Activated gamma-delta T cell treated with anti-CD3 and anti-CD28 coated beads, Interleukin-2, amount 50 U/mL, for 16 hours (primary cell): ENCODE measurements around the gene VMAC.
"Not testable (repeated sequence)": the region's sequence is repeated elsewhere in the genome, so short reads cannot be mapped to it uniquely, and the experiment has no call there.

Experiments
- DNase-seq: peaks from one replicate; pipeline ENCODE4 v3.0.0-alpha.2; 2020; ENCODE audit warnings: low read depth

The VMAC gene

DNA sequence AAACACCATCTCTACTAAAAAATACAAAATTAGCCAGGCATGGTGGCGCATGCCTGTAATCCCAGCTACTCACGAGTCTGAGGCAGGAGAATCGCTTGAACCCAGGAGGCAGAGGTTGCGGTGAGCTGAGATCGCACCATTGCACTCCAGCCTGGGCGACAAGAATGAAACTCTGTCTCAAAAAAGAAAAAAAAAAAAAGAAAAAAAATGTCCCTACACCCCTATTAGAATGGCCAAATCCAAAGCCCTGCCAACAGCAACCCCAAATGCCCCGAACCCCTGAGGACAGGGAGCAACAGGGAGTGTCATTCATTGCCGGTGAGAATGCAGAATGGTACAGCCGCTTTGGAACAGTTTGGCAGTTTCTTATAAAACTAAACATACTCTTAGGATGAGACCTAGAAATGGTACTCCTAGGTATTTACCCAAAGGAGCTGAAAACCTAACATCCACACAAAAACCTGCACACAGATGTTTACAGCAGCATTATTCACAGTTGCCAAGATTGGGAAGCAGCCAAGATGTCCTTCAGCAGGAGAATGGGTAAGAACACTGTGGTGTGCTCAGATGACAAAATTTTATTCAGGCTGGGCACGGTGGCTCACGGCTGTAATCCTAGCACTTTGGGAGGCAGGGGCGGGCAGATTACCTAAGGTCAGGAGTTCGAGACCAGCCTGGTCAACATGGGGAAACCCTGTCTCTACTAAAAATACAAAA lies 21.4 kb upstream of the VMAC start:
- not testable (repeated sequence) for DNase-seq

GRCh38 chr19:5884065-5884811 lies 20.4 kb upstream of the VMAC start:
- not testable (repeated sequence) for DNase-seq

DNA sequence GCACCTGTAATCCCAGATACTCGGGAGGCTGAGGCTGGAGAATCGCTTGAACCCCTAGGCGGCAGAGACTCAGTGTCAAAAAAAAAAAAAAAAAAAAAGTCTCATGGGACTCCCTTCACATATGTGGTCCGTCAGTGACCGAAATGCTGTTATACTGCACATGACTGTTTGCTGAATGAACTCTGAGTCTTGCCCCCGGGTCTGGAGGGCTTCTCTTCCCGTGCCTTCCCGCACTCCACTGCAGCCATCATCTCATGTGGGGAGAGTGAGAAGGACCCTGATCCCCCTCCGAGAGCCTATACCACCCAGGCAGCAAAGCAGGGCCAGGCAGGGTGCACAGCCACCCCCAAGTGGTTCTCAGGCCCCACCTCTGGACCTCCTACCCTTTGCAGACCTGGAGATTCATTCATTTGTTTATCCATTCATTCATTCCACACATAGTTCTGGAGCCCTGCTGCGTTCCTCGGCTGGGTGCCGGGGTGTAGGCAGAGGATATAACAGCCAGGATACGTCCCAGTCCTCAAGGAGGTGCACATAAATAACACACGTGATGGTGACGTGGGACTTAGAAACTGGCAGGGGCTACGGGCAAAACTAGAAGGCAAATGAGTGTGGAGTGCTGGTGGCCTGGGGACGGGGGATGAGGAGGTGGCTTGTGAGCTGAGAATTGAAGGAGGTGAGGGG lies 15.2 kb upstream of the VMAC start:
- DNase-seq: no peak

DNA sequence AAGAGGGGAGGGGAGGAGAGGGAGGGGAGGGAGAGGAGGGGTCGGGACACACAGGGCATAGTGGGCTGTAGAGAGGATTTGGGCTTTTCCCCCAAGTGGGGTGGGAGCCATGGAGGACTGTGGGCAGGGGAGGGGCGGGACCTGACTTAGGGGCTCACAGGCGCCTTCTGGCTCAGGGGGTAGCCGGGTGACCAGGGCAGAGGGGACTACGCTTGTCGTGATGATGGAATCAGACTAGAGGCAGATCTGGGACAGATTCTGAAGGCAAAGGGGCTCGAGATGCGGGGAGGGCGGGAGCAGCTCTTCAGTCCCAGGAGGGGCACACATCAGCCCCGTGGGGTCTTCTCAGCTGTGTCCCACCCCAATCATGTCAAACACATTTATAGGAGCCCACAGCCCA lies 14.6 kb upstream of the VMAC start:
- DNase-seq: no peak

DNA sequence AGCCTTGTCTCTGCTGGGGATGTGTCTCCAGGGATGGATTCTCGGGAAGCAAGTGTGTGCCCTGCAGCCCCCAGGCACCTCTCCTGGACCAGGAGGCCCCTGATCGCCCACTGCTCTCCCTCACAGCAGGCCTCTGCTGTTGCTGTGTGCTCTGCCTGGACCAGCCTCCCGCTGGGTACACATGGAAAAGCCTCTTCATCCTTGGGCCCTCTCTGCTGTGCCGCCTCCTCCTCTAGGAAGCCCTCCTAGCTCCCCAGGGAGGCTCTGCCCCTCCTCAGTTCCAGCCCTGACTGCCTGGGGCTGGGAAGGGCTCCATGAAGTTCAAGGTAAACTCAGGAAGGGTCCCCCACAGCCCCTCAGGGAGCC lies 13.1 kb upstream of the VMAC start:
- DNase-seq: no peak

DNA sequence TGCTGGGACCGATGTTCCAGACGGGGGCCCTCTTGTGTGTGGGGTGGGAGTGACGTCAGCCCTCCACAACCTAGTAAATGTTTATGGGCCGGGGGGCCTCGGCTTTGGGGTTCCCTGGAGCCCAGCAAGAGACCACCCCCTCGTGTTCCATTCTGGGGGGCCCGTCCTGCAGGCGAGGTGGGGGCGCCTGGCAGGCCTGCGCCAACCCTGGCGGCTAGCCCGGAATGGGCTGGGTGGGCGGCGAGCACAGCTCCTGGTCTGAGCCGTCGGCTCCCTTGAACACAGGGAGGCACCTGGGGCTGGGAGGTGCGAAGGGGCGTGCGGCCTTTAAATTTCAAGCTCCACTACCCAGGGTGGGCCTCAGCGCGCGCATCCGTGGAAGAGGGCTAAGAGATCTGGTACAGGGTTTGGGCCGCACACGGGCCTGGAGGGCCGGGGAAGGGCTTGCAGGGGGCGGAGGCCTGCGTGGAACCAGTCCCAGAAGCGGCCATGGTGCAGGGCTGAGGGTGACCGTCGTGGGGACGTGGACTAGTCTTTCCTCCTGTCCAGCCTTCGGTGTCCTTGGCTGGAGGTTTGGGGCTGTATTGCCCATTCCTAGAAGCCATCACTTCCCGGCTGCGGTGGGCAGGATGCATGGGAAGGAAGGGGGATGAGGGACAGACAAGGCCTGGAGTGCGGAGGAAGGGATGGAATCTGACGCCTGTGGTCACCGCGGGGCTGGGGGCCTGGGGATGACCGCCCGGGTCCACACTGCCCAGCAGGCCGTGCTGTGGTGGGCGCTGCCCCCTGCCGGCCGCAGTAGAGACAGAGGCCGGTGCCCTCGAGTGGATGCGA lies 12.5 kb upstream of the VMAC start:
- no peak for DNase-seq

DNA sequence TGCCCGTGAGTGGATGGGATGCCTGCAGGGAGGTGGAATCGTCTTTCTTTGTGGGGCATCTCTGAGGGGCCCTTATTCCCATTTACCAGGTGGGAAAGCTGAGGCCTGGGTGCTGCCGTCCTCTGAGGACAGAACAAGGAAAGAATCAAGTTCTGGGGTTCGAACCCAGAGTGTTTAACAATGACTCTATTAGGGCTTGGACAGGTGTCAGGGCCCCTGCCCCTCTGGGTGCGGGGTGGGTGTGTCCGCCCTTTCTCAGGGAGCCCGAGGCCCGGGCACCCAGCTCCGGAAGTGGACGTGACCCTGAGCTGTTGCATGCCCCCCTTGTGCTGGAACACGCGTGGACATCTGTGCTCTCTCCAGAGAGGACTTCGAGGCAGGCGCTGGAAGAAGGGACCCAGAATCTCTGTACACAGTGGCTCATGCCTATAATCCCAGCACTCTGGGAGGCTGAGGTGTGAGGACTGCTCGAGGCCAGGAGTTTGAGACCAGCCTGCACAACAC lies 11.8 kb upstream of the VMAC start:
- DNase-seq: no peak

- no peak for DNase-seq
Observed at GRCh38 chr19:5893296-5893903, 11.3 kb upstream of the VMAC start.

DNA sequence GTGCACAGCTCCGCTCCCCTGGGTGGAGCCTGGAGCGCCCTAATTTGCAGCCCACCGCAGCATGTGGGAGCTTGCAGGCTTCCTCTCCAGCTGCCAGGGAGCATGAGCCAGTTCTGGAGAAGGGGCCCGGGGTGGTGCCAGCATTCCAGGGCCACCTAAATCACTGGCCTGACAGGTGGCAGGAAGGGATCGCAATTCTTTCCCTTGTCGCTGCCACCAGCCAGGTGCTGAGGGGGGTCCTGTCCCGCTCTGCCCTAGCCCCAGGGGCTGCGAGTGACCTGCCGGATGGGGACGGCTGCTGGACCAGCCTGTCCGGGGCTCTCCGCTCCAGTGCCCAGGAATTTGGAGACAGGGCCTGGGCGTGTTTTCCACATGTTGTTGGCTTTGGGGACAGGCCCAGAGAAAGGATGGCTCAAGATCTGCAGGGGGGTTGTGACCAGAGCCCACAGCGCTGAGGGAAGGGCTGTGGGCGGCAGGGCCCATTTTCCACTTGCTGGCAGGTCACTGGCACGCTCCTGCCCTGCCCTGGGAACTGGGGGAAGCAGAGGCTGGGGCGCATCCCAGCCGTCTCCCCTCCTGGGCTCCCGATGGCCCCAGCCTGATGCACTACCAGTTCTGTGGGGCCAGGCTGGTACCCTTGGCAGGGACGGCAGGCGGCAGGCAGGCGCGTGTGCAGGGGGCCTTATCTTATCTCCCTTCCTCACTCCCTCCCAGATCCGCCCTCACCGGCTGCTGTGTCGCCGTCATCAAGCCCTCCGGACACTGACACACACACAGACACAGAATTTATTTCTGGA lies 10.6 kb upstream of the VMAC start:
- DNase-seq: no peak

GRCh38 chr19:5894704-5895349 lies 9.8 kb upstream of the VMAC start:
- no peak for DNase-seq

DNA sequence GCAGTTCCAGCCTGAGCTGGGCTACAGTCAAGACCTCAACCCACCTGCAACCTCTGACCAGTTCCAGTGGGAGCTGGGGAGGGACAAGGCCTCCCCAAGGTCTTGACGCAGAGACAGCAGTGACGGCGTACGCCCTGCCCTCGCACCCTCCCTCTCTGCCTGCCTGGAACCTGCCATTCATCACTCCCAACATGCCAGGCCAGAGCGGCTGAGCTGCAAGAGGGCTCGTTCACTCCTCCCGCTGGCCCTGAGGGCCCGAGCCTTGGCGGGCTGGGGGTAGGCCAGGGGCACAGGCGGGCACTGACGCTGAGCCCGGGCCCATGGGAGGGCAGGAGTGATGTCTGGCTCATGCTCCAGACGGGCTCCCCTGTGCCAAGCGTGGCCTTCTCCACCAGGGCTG lies 9.3 kb upstream of the VMAC start:
- no peak for DNase-seq

DNA sequence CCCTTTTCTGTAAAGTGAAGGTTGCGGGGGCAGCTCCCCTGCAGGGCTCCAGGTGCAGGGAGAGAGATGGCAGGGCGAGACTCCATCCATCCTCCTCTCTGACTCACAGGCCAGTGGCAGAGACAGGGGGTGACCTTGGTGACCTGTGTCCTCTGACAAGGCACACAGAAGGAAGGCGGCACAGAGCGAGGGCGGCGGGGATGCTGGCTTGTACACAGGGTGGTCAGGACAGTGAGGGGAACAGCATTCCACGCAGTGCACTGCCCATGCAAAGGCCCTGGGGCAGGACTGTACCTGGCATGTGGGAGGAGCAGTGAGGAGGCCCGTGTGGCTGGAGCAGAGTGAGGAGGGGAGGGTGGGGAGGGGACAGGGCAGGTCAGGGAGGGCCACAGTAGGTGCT lies 8.8 kb upstream of the VMAC start:
- no peak for DNase-seq

DNA sequence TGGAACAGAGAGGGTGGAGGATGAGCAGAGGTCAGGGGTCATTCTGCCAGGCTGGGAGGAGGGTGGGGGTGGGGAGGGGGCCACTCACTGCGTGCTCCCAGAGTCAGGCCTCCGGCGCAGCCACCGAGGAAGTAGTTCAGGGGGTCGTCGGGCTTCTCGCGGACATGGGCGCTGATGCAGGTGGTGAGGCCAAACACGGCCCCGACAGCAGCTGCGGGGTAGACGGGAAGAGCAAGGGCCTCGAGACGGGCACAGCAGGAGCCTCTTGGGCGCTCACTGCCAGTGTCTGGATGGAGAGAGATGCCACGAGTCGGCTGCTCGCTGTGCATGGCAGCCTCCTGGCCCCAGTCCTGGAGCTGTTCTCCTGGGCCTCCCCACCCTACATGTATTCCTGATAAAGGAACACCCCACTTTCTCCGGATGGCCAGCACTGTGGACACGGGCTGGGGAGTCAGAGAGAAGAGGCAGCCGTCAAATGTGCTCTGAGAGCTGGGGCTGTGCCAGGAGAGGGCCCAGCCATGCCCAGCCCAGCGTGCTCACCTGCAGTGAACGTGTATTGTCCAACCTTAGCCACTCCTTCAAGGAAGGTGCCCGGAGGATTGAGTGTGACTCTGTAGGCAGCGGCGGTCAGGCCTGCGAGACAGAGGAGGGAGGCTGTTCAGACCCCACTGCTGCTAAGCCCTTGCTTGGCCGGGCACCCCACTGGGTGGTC lies 8.2 kb upstream of the VMAC start:
- DNase-seq: no peak

DNA sequence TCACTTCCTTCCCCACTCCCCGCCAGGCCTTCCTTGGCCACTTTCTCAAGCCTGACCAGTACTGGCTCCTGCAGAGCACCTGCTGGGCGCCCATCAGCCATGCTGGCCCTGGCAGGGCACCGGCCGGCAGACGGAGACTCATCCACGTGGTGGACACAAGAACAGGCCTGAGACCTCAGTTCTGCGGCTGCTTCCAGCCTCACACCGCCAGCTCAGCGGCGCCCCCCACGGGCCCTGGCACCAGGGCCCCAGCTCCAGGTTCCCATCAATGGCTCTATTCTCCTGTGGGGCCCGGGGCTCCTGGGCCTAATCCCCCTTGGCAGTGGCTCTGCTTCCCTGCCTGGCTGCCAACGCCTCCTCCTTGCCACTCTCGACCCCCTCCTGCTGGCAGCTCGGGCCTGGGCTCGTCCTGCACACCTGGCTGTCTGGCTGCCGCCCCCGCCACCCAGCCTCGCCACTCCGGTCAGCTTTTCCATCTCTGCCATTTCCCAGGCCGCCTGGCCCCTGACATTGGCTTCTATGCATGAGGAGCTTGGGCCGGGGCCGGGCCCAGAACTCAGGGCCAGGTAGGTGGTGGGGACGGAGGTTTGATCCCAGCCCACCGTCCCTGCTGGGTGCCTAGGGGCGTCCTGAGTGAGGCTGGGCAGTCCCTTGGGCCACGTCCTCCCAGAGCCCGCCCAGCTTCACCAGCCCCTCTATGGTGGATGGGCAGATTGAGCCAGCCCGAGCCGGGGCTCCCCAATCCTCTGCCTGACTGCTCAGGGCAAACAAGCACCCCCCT lies 7.3 kb upstream of the VMAC start:
- no peak for DNase-seq

- no peak for DNase-seq
Observed at GRCh38 chr19:5899728-5900526, 4.7 kb upstream of the VMAC start.

- no peak for DNase-seq
Observed at GRCh38 chr19:5900976-5901375, 3.7 kb upstream of the VMAC start.

- DNase-seq: no peak
Observed at GRCh38 chr19:5903056-5903623, 1.5 kb upstream of the VMAC start.
